SK-N-SH (cell line): Measurements from ENCODE around the gene APBB2. TPM values are rescaled to one million over a fixed set of nuclear protein-coding genes. Genes with fewer than 3 reads are reported as not detected.

Experiments
- CTCF ChIA-PET: fragments of 300-600, 350-600 bp; formaldehyde crosslinking; extraction: SDS; loops from one replicate; lab custom pipeline; 2021; lab: Yijun Ruan, JAX
- POLR2A ChIA-PET: fragments of 350-600 bp; sonication (Branson Sonifier 250); formaldehyde crosslinking; extraction: SDS; loops from one replicate; lab custom pipeline; 2020; ENCODE audit warnings: antibody characterized with exemption, inconsistent platforms; lab: Yijun Ruan, JAX
- DNase-seq: peaks from one replicate; pipeline ENCODE4 v3.0.0; 2012
- H2AFZ ChIP-seq: fragments of 200-600 bp; sonication (generic); 2 replicates; pipeline ENCODE4 v1.8.1; 2016; ENCODE audit warnings: antibody characterized with exemption, mild to moderate bottlenecking, low read depth
- H3F3A ChIP-seq: fragments of 200-600 bp; sonication (generic); replicated peaks from 2 replicates; pipeline ENCODE3; 2016; ENCODE audit warnings: antibody characterized with exemption, mild to moderate bottlenecking; ENCODE audit not compliant: insufficient read depth
- H3K27ac ChIP-seq, 2 experiments: fragments of 200-500 bp in 1 of 2; fragments of 200-600 bp in 1 of 2; sonication (Bioruptor generic) in 1 of 2; sonication (generic), shearing (Covaris generic) in 1 of 2; 2 replicates each; pipeline versions ENCODE4 v1.5.1 to v1.6.1; 2014 to 2016; ENCODE audit warnings: low read depth in 2 of 2, inconsistent platforms in 1 of 2, low read length in 1 of 2, mild to moderate bottlenecking in 1 of 2, mixed read lengths in 1 of 2
- H3K27me3 ChIP-seq: fragments of 200-600 bp; sonication (generic), shearing (Covaris generic); 2 replicates; pipeline ENCODE4 v1.6.1; 2016; ENCODE audit warnings: mixed run types; ENCODE audit not compliant: insufficient read depth
- H3K36me3 ChIP-seq, 2 experiments: fragments of 200-500 bp in 1 of 2; fragments of 200-600 bp in 1 of 2; sonication (Bioruptor generic) in 1 of 2; sonication (generic) in 1 of 2; replicated peaks in 1 of 2; 2 replicates each; pipeline versions ENCODE3 to v1.5.1; 2014 to 2016; ENCODE audit warnings: low read length in 1 of 2, mild to moderate bottlenecking in 1 of 2; ENCODE audit not compliant: insufficient read depth in 2 of 2, control insufficient read depth in 1 of 2
- H3K4me1 ChIP-seq, 2 experiments: fragments of 200-500 bp in 1 of 2; fragments of 200-600 bp in 1 of 2; sonication (Bioruptor generic) in 1 of 2; sonication (generic), shearing (Covaris generic) in 1 of 2; 2 replicates each; pipeline versions ENCODE4 v1.5.1 to v1.6.1; 2014 to 2016; ENCODE audit warnings: low read depth in 1 of 2, low read length in 1 of 2, mixed run types in 1 of 2; ENCODE audit not compliant: insufficient read depth in 2 of 2, control insufficient read depth in 1 of 2
- H3K4me2 ChIP-seq: fragments of 200-600 bp; sonication (generic), shearing (Covaris generic); 2 replicates; pipeline ENCODE4 v1.6.1; 2017; ENCODE audit warnings: mixed run types
- H3K4me3 ChIP-seq, 2 experiments: fragments of 200-500 bp in 1 of 2; fragments of 200-600 bp in 1 of 2; sonication (Bioruptor generic) in 1 of 2; sonication (generic), shearing (Covaris generic) in 1 of 2; 2 replicates each; pipeline versions ENCODE4 v1.5.1 to v1.8.1; 2014 to 2016; ENCODE audit warnings: low read depth in 2 of 2, inconsistent platforms in 1 of 2, low read length in 1 of 2, mild to moderate bottlenecking in 1 of 2, mixed read lengths in 1 of 2, moderate library complexity in 1 of 2
- H3K79me2 ChIP-seq: fragments of 200-600 bp; sonication (generic); 2 replicates; pipeline ENCODE4 v1.8.1; 2017; ENCODE audit warnings: mild to moderate bottlenecking; ENCODE audit not compliant: insufficient read depth
- H3K9ac ChIP-seq: fragments of 200-600 bp; sonication (generic); 2 replicates; pipeline ENCODE4 v1.6.1; 2017; ENCODE audit warnings: mixed run types
- H3K9me2 ChIP-seq: fragments of 200-600 bp; sonication (generic); 2 replicates; pipeline ENCODE4 v1.6.1; 2017; ENCODE audit warnings: mixed run types
- H3K9me3 ChIP-seq: fragments of 200-600 bp; sonication (generic); 2 replicates; pipeline ENCODE4 v1.6.1; 2017; ENCODE audit warnings: mixed run types, mild to moderate bottlenecking, moderate library complexity
- H4K20me1 ChIP-seq: fragments of 200-600 bp; sonication (generic); 2 replicates; pipeline ENCODE4 v1.6.1; 2017; ENCODE audit warnings: mild to moderate bottlenecking, mixed run types; ENCODE audit not compliant: insufficient read depth
- FOXM1 ChIP-seq: IDR thresholded peaks from 2 replicates; pipeline ENCODE4 v1.4.0; 2012; ENCODE audit warnings: low read depth, mild to moderate bottlenecking
- IRF3 ChIP-seq: fragments of 150-350 bp; IDR thresholded peaks from 2 replicates; pipeline ENCODE4 v1.6.1; 2016; ENCODE audit warnings: mild to moderate bottlenecking, low read depth, low read length
- MEF2A ChIP-seq: IDR thresholded peaks from 2 replicates; pipeline ENCODE4 v1.4.0; 2012; ENCODE audit warnings: low read depth, borderline replicate concordance
- NFIC ChIP-seq: IDR thresholded peaks from 2 replicates; pipeline ENCODE4 v1.4.0; 2012; ENCODE audit warnings: borderline replicate concordance
- RCOR1 ChIP-seq: fragments of 150-350 bp; IDR thresholded peaks from 2 replicates; pipeline ENCODE4 v1.6.1; 2017; ENCODE audit warnings: antibody characterized with exemption, low read length
- RXRA ChIP-seq: IDR thresholded peaks from 2 replicates; pipeline ENCODE4 v1.4.0; 2012; ENCODE audit warnings: low read depth, mild to moderate bottlenecking, borderline replicate concordance
- TEAD4 ChIP-seq: IDR thresholded peaks from 2 replicates; pipeline ENCODE4 v1.4.0; 2012; ENCODE audit warnings: mild to moderate bottlenecking, borderline replicate concordance; ENCODE audit not compliant: insufficient read depth
- WGBS: methylation state at CpG from one replicate; pipeline ENCODE4 v1.1.6; 2017; ENCODE audit warnings: low lambda C conversion rate; 5-methylcytosine and 5-hydroxymethylcytosine counted together
- polyA plus RNA-seq, 3 experiments: library from polyadenylated mRNA; depleted of rRNA; stranded (reverse); fragments of >200 nt; gene quantifications; 2 replicates each; pipeline ENCODE4 v1.2.3, GENCODE V29; 2012
- TF ChIP-seq, protein P1 (sequence below): fragments of 150-350 bp; IDR thresholded peaks from 2 replicates; pipeline ENCODE4 v1.6.1; 2017; ENCODE audit warnings: antibody characterized with exemption, low read length, low read depth, borderline replicate concordance
- TF ChIP-seq, protein P2 (sequence below): IDR thresholded peaks from 2 replicates; pipeline ENCODE4 v1.4.0; 2012; ENCODE audit warnings: low read depth, borderline replicate concordance

Gene APBB2
- polyA plus RNA-seq, 1 of the 3 experiments (the other 2 are of a cell fraction) = 49.8 TPM

DNA sequence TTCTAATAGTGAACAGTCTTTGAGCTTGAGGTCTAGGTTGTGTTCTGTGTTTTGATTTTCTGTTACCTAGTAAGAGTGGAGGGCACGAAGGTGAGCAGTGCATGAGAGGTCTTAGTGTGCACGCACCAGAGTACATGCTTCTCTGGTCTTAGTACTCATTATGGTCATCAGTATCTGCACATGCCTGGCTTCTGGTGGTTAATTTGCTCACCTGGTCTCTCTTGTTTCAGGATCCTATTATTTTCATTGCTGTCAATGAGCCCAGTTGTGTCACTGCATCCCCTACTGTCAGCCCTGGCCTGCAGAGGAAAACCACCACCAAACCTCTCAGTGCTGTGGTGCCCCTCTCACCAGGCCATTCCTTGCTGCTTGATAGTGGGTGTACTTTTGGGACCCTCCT, 409.7 kb downstream of the APBB2 start (continued):
- no peak for TF ChIP-seq RXRA
- TF ChIP-seq IRF3 = no peak
- TF ChIP-seq, protein P1, sequence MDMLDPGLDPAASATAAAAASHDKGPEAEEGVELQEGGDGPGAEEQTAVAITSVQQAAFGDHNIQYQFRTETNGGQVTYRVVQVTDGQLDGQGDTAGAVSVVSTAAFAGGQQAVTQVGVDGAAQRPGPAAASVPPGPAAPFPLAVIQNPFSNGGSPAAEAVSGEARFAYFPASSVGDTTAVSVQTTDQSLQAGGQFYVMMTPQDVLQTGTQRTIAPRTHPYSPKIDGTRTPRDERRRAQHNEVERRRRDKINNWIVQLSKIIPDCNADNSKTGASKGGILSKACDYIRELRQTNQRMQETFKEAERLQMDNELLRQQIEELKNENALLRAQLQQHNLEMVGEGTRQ = no peak
- TF ChIP-seq, protein P2, sequence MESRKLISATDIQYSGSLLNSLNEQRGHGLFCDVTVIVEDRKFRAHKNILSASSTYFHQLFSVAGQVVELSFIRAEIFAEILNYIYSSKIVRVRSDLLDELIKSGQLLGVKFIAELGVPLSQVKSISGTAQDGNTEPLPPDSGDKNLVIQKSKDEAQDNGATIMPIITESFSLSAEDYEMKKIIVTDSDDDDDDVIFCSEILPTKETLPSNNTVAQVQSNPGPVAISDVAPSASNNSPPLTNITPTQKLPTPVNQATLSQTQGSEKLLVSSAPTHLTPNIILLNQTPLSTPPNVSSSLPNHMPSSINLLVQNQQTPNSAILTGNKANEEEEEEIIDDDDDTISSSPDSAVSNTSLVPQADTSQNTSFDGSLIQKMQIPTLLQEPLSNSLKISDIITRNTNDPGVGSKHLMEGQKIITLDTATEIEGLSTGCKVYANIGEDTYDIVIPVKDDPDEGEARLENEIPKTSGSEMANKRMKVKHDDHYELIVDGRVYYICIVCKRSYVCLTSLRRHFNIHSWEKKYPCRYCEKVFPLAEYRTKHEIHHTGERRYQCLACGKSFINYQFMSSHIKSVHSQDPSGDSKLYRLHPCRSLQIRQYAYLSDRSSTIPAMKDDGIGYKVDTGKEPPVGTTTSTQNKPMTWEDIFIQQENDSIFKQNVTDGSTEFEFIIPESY = no peak
- no peak for TF ChIP-seq MEF2A
- no peak for TF ChIP-seq FOXM1
- no peak for TF ChIP-seq NFIC
- TF ChIP-seq TEAD4 = no peak
- TF ChIP-seq RCOR1 = no peak

- CTCF ChIA-PET = interaction anchor here (0.8 kb wide), 2 partner anchors 9 to 11 kb away, joined by 3 read pairs; no protein-coding TSS in a partner anchor
Measured at GRCh38 chr4:40800064-40800463, 414.3 kb downstream of the APBB2 start.

More at GRCh38 chr4:40800064-40800463, 414.3 kb downstream of the APBB2 start:
- H3K27me3 ChIP-seq = no peaks in the 10 kb centered on the region
- H3K79me2 ChIP-seq = no peaks in the 10 kb centered on the region
- no peak overlapping the region for H3K27ac ChIP-seq
- no peak for TF ChIP-seq IRF3
- TF ChIP-seq, all 33 proteins: peak for 0
- peaks cover 1% of the 10 kb centered on the region for H3F3A ChIP-seq
- no peaks in the 10 kb centered on the region for H4K20me1 ChIP-seq
- no peaks in the 10 kb centered on the region for H3K4me1 ChIP-seq
- H3K9me2 ChIP-seq = no peaks in the 10 kb centered on the region
- 91% methylated on average over 3 of the region's 3 CpGs for WGBS
- H3K4me2 ChIP-seq = no peak overlapping the region
- H3K9ac ChIP-seq = no peak overlapping the region
- no peaks in the 10 kb centered on the region for H3K36me3 ChIP-seq
- no peak overlapping the region for H3K4me3 ChIP-seq
- H2AFZ ChIP-seq = no peak overlapping the region
- POLR2A ChIA-PET = no interaction called here
- H3K9me3 ChIP-seq = no peaks in the 10 kb centered on the region
- no peak for DNase-seq
